Measurements from ENCODE around the gene RGS2.

RGS2 gene

DNA sequence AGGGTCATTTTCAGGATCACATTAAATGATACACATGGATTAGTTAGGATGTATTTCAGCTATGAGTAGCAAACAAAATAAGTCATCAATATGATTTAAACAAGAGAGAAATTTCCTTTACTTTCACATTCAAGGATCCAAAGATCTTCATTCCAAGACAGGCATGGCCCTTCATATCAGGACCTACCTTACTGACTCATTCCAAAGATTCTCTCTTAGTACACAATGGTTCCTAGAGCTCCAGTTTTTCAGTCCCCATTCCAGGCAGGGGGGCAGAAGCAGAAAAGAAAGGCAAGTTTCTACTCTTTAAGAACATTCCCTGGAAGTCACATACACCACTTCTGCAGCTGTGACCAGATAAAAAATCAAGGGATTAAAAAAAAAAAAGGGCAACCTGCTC lies 23.7 kb downstream of the RGS2 start:
- DNase-seq, result no peak

DNA sequence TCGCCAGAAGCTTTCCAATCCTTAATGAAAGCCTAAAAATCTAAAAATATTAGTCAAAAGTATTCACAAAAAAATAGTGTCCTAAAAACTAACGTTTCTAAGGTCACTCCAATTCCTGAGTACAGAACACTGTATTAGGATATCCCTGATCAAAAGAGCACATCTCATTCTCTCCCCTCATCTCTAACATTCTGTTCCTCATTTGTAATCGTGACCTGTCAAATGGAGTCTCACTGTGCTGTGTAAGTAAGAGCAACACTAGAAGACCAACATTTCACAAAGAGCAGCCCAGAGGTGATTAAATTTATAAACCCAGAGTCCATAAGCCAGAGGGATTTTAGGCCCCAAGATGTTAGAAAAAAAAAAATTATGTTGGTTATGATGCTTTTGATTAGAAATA lies 26.3 kb downstream of the RGS2 start:
- DNase-seq, result no peak

DNA sequence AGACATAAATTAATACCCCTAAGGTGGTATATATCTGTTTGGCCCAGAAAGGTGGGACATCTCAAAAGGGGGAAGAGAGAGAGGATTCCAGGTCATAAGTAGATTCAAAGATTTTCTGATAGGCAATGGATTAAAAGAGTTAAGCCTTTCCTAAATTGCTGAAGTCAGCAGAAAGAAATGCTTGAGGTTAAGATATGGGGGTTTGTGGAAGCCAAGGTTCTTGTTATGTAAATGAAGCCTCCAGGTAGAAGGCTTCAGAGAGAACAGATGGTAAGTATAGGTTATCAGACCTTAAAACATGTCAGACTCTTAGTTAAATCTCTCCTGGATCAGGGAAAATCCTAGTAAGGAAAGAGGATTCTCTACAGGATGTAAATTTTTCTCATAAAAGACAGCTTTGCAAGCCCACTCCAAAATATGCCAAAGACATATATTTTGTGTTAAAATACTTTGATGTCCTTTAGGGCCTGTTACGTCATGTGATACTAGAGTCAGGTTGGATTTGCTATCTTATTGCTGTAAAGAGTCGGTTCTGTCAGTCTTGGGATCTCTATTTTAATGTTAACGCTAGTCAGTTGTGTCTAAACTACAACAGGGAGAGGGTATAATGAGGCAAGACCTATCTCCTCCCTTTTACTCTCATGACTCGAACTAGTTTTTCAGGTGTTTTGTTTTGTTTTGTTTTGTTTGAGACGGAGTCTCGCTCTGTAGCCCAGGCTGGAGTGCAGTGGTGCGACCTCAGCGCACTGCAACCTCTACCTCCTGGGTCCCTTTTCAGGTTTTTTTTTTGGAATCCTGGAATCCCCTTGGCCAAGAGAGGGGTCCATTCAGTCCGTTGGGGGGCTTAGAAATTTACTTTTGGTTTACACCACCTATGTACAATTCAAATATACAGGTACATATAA lies 30.6 kb downstream of the RGS2 start:
- DNase-seq, result no peak

DNA sequence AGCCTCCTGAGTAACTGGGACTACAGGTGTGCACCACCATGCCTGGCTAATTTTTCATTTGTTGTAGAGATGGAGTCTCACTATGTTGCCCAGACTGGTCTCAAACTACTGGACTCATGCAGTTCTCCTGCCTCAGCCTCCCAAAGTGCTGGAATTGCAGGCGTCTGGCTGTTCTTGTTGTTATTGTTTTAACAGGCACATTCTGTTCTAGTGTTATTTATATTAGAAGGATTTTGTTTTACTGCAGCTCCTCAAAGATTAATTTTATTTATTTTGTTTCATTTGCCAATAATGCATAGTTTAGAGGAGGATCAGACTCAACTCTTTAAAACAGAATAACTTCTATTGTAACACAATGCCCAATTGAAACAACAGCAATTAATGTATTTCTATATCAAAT lies 35.5 kb downstream of the RGS2 start:
- DNase-seq, result no peak

DNA sequence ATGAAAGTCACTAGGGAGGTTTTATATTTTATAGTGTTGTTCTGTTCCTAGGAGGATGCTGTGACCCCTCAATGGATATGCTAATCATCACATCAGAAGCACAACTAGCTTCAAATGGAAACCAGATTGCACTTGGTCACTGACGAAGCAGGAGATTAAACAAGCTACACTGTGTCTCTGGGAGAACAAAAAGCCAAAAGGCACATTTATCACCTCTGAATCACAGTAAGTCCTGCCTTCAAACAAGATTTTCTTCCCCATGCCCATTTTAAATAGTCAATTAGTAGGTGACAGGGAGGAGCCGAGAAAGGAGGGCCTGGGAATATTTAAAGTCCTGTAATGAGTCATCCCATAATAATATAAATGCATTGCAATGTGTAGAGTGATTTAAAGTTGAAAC lies 38.1 kb downstream of the RGS2 start:
- no peak for DNase-seq

DNA sequence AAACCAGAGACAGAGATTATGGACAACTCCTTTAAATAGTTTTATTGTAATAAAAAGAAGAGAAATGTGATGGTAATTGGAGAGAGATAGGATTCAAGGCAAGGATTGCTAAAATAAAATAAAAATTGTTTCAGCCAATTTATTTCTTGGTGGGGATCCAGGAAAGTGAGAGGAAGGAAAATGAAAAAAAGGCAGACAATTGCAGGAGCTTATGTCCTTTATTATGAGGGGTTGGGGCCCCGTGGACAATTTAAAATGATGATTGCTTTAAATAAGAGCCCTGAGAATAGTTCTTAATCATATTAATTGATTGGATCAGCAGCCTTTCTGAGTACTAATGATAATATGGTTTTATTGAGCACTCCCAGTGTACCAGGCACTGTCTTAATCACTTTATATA lies 40.2 kb downstream of the RGS2 start:
- no peak for DNase-seq

DNA sequence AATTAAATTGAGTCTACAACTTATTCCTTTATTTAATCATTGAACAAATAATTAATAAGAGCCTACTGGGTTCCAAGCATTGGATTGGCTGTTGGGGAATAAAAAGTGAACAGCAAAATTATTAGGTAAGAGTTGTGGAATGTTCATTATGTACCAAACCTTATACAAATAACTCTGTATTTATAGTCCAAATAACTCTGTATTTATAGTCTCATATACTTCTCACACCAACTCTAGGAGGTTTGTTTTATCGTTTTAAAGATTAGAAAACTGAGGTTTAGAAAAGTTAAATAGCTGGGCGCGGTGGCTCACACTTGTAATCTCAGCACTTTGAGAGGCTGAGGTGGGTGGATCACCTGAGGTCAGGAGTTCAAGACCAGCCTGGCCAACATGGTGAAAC lies 40.6 kb downstream of the RGS2 start:
- no peak for DNase-seq

DNA sequence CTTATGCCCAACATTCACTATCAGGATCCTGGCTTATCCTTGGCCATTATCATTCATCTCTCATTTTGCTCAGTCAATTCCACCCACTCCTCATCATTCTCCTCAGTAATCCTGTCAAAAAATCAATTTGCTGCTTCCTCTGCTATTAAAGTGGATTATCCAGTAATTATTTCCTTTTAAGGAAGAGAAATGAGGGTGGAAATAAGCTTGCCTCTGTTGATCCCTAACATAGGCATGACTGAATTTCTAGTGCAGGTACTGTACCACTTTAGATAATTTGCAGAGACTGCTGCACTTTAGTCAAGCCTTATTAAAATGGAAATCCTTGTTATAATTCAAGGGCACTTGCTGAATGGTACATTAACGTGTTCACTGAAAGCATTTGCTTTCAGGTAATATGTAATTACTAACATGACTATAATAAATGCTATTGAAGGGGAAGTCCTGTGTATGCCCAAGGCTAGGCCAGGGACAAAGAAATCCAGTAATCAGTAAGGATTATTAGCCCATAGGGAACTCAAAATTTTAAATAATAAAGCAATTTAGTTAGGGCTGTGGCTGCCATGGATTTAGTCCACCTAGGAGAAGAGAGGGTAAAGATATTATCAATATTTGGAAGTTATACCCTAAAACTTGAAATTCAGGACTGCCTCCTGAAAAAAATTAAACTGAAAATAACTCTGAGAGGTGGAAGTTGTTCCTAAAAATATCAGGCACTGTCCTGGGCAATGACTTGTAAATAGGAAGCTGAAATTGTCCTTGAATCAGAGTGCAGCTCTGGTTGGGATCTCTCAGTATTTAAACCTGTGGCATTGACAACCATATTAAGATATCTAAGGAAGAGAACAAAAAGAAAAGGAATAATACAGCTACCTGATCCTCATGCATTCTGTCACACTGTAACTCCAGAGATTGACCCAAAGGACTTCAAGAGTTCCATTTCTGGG lies 43.4 kb downstream of the RGS2 start:
- DNase-seq, result no peak

DNA sequence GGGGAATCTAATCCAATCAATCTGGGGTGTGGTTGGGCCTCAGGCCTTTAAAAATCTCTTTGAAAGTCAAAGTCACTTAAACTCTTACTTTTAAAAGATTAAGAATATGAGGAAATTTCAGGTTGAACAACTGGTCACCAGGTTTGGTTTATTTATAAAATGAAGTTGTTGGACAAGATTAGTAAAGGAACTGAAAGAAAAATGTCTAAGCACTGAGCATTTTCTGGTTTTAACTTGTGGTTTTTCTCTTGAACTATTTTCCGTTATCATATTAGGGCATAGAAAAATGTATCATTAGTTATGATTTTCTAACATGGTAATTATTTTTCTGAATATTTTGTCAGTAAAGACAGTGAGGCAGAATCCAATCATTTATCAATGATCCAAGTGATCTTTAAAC lies 49.6 kb downstream of the RGS2 start:
- no peak for DNase-seq

DNA sequence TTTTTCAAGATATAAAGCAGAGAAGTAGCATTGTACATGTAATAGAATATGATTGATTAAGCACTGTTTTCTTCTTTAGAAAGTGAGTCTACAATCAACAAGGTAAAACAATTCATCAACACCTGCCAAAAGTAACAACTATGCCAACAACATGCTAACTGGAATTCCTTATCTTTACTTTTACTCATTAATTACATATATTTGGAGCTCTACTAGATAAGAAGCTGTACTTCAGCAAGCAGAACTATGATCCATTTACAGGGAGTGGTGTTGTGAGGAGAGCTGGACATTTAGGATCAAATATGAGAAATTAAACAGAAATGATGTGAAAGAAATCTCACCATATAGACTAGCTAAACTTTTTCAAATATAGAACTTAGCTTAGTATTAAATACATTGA lies 51.0 kb downstream of the RGS2 start:
- DNase-seq, result no peak

DNA sequence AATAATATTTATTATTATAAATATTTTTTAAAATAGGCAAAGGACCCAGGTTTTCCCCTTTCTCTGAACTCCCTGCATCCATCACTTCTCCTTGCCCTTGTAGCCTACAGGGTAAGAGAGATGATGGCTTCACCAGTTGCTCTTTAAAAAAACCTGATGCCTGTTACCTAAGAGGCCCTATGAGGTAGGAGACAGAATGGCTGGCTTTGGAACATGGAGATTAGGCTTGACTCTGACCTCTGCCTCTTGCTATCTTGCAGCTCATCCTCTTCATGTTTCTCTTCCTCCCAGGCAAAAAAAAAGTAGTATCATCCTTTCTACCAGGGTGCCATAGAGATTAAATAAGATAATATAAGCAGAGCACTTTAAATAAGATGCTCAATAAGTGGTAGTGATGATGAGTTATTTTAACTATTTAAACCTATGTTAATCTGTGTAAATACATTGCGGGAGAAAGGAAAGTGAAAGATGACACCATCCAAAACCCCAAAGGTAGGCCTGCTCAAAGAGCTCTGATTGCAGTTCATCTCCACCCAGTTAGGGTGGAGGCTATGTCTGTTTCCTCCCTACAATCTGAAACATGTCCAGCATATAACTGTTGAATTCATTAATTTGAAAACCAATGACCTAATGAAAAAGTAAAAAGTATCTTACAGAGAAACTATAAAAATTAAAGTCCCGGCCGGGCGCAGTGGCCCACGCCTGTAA lies 51.8 kb downstream of the RGS2 start:
- DNase-seq, result no peak

DNA sequence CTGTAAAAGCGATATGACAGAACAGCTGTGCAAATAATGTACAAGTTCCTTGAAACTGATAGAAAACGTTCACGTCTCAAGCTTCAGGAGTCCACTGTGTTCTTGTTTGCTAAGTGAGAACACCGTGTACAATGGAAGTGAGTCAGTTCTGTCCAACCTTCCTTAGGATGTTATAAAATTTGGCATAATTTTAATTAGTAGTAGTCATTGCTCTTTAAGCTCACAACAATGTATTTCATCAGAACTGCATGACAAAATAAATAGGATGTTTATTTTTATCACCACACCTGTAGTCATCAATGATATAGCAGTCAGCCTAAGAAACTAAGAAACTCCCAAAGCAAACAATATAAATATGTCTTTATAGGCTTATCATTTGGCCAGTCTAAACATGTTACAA lies 53.0 kb downstream of the RGS2 start:
- no peak for DNase-seq
